Adrenal gland (tissue), 5 donors: Measurements from ENCODE around the gene PRKCZ.

Experiments
- POLR2A ChIP-seq, 2 donors: fragments of 450-650 bp; IDR thresholded peaks; one replicate each; pipeline ENCODE4 v1.6.1; 2017; ENCODE audit warnings: antibody characterized with exemption in 2 of 2, mild to moderate bottlenecking in 2 of 2, moderate library complexity in 1 of 2
- TF ChIP-seq, protein P1 (sequence below), 6 experiments: fragments of 450-650 bp in 4 of 6; fragments of 200-600 bp in 2 of 6; sonication (generic) in 1 of 6; IDR thresholded peaks; 1 replicate in 5 of 6; 2 replicates in 1 of 6; pipeline versions ENCODE4 v1.5.1 to v1.8.0; 2016 to 2021; ENCODE audit warnings: antibody characterized with exemption in 6 of 6, mild to moderate bottlenecking in 2 of 6, moderate library complexity in 1 of 6
- donor health status: DM: no; HTN: no; CAD: no.

DNA sequence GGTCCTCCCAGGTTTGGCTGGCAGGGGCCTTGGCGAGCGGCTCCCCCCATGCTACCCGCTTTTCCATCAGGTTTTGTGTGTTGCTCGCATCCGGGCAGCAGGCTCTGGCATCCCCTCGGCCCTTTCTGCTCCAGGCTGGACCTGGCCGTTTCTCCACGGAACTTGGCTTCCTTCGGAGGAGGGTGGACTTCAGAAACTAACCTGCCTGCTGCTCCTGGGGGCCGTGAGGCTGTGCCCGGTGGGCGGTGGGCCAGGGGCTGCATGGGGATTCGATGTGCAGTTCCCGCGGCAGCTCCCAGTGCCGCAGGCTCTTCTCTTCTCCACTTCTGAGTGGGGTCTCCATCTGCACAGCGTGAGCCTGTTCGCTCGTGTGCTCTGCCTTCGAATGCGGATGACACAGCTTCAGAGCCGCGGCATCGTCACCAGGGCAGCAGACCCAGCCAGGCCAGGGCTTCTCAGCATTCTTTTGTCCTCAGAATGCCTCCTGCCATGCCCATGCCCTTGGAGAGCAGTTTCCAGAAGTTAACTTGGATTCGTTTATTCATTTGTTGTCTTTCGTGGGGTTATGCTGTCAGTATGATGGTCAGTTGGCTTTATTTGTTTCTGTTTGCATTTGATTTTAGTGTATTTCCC is 36.4 kb downstream of the PRKCZ start:
- TF ChIP-seq POLR2A (IDR thresholded peaks at IDR 0.05) = no peak
- TF ChIP-seq, protein P1, sequence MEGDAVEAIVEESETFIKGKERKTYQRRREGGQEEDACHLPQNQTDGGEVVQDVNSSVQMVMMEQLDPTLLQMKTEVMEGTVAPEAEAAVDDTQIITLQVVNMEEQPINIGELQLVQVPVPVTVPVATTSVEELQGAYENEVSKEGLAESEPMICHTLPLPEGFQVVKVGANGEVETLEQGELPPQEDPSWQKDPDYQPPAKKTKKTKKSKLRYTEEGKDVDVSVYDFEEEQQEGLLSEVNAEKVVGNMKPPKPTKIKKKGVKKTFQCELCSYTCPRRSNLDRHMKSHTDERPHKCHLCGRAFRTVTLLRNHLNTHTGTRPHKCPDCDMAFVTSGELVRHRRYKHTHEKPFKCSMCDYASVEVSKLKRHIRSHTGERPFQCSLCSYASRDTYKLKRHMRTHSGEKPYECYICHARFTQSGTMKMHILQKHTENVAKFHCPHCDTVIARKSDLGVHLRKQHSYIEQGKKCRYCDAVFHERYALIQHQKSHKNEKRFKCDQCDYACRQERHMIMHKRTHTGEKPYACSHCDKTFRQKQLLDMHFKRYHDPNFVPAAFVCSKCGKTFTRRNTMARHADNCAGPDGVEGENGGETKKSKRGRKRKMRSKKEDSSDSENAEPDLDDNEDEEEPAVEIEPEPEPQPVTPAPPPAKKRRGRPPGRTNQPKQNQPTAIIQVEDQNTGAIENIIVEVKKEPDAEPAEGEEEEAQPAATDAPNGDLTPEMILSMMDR (IDR thresholded peaks at IDR 0.05) = no peak
